ENCODE data around the gene GSE1.
A peak's percentile ranks its signal among the peaks of the same experiment; 100 is the strongest.

Gene GSE1

GRCh38 chr16:85658504-85659326, 45.6 kb downstream of the GSE1 start:
- DNase-seq (ENCODE audit: low read depth in 2 of 2): no peak

DNA sequence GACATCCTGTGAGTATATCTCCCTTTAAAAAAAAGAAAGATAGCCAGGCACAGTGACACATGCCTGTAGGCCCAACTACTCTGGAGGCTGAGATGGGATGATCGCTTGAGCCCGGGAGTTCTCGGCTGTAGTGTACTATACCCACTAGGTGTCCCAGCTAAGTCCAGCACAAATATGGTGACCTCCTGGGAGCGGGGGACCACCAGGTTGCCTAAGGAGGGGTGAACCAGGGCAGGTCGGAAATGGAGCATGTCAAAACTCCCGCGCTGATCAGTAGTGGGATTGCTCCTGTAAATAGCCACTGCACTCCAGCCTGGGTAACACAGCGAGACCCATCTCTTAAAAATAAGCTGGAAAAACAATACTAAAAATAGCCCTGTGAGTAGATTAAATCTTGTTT, 46.2 kb downstream of the GSE1 start:
- DNase-seq (ENCODE audit: low read depth in 2 of 2): no peak

- peak; percentile 43 to 48 for DNase-seq (ENCODE audit: low read depth in 2 of 2)
Observed at GRCh38 chr16:85659805-85660511, 46.8 kb downstream of the GSE1 start.

- no peak for DNase-seq (ENCODE audit: low read depth in 2 of 2)
Observed at GRCh38 chr16:85660843-85661739, 48.0 kb downstream of the GSE1 start.

- no peak for DNase-seq (ENCODE audit: low read depth in 2 of 2)
Observed at GRCh38 chr16:85661740-85662481, 48.8 kb downstream of the GSE1 start.

DNA sequence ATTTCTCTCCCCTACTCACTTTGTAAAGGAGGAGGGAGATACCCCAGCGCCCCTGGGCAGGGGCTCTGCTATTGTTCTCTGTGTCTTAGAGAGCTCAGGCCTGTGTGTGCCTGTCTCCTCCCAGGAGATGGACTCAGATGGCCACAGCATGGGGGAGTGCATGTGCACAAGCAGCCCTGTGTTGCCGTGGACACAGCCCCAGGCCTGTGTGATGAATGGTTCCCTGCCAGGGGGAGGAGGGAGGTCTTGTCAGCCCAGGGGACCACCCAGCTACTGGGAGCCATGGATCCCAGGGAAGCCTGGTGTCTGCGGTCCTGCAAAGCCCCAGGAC, 49.3 kb downstream of the GSE1 start:
- no peak for DNase-seq (ENCODE audit: low read depth in 2 of 2)

GRCh38 chr16:85662976-85663830, 50.1 kb downstream of the GSE1 start:
- no peak for DNase-seq (ENCODE audit: low read depth in 2 of 2)

- DNase-seq (ENCODE audit: low read depth in 2 of 2): no peak
Observed at GRCh38 chr16:85663891-85664321, 50.8 kb downstream of the GSE1 start.

DNA sequence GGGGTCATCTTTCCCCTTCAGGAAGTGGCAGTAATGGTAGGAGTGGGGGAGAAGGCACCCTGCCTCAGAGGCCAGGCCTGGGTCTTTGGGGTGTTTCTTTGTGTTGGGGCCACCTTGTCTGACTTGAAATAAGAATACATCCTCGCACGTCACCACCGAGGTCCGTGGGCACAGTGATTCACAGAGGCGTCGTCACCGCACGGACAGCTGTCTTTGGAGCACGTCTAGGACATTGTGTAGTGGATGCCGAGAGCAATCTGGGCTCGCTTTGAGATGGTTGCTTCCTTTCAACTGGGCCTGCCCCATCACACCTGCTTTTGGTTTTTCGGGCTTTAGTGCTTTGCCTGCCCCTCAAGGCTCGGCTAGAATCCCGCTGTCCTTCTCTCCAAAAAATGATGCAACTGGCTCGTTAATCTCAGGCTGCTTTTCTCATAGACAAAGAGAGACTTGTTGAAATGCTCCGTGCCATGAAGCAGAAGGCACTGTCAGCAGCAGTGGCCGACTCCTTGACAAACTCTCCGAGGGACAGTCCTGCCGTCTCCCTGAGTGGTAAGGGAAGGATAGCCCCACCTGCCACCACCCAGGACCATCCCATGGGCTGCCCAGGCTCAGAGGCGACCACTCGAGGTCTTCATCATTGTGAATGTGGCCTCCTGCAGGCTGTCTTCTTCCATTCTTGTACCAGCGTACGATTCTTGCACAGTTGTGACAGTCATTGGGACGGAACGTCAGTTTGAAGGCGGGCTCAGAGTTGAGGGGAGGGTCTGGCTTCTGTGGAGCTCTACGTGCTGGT, 51.7 kb downstream of the GSE1 start:
- DNase-seq (ENCODE audit: low read depth in 2 of 2): no peak

DNA sequence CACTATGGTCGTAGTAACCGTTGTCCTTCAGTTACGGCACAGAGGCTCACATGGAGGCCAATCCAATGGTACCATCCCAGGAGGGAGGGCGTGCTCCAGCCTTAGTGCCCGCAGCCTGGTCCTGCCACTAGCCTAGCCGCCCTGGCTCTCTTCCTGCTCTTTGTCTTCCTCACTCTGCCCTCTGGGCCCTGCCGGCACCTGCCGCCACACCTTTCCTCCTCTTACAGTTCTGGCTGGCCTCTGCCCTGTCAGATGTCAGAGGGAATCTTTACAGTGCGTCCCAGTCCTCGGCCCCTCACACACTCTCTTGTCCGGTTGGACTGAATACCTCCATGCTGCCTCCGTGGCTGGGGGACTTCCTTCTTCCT, 52.2 kb downstream of the GSE1 start:
- no peak for DNase-seq (ENCODE audit: low read depth in 2 of 2)

GRCh38 chr16:85665929-85666328, 52.8 kb downstream of the GSE1 start:
- DNase-seq (ENCODE audit: low read depth in 2 of 2): no peak

DNA sequence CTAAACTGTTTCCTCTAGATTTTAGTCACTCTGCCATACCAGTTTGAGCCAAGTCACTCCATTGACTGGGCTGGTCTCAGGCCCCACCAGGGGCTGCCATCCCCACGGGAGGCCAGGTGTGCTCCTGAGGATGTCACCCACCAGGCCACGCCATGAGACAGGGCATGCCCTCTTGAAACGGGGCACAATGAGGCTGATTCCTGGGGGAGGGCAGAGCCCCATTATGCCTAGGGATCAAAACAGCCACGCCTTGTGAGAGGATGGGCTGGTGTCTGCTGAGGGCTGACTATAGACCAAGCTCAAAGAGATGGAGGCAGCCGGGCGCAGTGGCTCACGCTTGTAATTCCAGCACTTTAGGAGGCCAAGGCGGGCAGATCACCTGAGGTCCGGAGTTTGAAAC, 54.1 kb downstream of the GSE1 start:
- no peak for DNase-seq (ENCODE audit: low read depth in 2 of 2)

- DNase-seq (ENCODE audit: low read depth in 2 of 2): no peak
Observed at GRCh38 chr16:85667841-85668413, 54.8 kb downstream of the GSE1 start.

- DNase-seq (ENCODE audit: low read depth in 2 of 2): no peak
Observed at GRCh38 chr16:85668676-85669424, 55.7 kb downstream of the GSE1 start.

GRCh38 chr16:85670840-85671239, 57.7 kb downstream of the GSE1 start:
- DNase-seq (ENCODE audit: low read depth in 2 of 2): no peak

GRCh38 chr16:85673529-85674417, 60.7 kb downstream of the GSE1 start:
- DNase-seq (ENCODE audit: low read depth in 2 of 2): no peak

GRCh38 chr16:85674418-85674755, 61.3 kb downstream of the GSE1 start:
- no peak for DNase-seq (ENCODE audit: low read depth in 2 of 2)

DNA sequence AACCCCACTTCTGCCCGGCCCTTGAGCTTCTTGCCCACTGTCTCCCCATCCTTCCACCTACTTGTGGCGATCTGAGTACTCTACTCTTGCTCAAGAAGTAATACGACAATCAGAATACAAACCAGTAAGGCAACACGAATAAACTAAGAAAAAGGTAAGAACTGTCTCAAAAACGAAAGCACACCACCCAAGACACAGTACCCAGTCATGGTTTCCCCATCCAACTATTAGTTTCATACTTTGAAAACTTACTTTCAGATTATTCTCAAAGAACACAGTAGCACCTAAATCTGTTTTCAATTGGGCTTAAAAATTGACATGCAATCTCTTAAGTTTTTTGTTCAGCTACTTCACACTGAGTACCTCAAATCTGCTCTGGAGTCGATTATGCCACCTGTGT, 61.7 kb downstream of the GSE1 start:
- DNase-seq (ENCODE audit: low read depth in 2 of 2): no peak
